DND-41 (cell line): ENCODE results near the gene KCNB1.

Source experiments
- EZH2 ChIP-seq: IDR thresholded peaks from 3 replicates; pipeline ENCODE4 v1.6.1; 2012; ENCODE audit warnings: borderline replicate concordance, low read depth, mild to moderate bottlenecking, moderate library complexity, low read length, inconsistent platforms; ENCODE audit not compliant: severe bottlenecking
- TF ChIP-seq, protein P1 (sequence below): IDR thresholded peaks from 2 replicates; pipeline ENCODE4 v1.5.1; 2012; ENCODE audit warnings: borderline replicate concordance, low read length, moderate library complexity, mild to moderate bottlenecking; ENCODE audit not compliant: poor library complexity, severe bottlenecking; ENCODE audit errors: extremely low read depth

DNA sequence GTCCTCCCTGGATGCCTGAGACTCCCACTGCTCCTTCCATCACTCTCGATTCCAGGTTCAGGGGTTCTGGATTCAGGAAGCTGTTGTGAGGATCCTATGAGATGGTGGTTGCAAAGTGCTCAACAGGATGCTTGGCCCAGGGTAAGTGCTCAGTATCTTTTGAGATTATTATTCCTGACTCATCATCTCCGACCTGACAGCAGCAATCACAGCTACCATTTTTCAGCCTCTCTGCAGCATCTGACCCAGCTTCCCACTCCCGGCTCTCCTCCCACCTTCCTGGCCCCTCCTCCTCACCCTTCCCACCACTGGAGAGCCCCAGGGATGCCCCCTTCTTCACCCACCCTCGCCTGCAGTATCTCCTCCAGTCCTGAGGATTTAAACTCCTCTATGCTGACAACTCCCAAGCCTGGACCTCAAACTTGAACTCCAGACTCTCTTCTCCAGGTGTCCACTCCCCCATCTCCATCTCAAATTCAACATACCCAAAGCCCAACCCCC, 36.8 kb upstream of the KCNB1 start:
- TF ChIP-seq, protein P1, sequence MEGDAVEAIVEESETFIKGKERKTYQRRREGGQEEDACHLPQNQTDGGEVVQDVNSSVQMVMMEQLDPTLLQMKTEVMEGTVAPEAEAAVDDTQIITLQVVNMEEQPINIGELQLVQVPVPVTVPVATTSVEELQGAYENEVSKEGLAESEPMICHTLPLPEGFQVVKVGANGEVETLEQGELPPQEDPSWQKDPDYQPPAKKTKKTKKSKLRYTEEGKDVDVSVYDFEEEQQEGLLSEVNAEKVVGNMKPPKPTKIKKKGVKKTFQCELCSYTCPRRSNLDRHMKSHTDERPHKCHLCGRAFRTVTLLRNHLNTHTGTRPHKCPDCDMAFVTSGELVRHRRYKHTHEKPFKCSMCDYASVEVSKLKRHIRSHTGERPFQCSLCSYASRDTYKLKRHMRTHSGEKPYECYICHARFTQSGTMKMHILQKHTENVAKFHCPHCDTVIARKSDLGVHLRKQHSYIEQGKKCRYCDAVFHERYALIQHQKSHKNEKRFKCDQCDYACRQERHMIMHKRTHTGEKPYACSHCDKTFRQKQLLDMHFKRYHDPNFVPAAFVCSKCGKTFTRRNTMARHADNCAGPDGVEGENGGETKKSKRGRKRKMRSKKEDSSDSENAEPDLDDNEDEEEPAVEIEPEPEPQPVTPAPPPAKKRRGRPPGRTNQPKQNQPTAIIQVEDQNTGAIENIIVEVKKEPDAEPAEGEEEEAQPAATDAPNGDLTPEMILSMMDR, result no peak
- TF ChIP-seq EZH2, result no peak
